Liver (tissue), 3 donors: ENCODE measurements around the gene ERBB4.

ENCODE experiments used
- EGR1 ChIP-seq, 2 donors: IDR thresholded peaks; 2 replicates each; pipeline ENCODE4 v1.6.1; 2016 to 2018; ENCODE audit warnings: antibody characterized with exemption in 2 of 2, low read depth in 2 of 2
- GABPA ChIP-seq, 2 donors: IDR thresholded peaks in 1 of 2; conservative IDR thresholded peaks in 1 of 2; 2 replicates each; pipeline ENCODE4 v1.6.1; 2016; ENCODE audit warnings: antibody characterized with exemption in 2 of 2, mild to moderate bottlenecking in 1 of 2, moderate library complexity in 1 of 2
- JUND ChIP-seq, 2 donors: IDR thresholded peaks; 2 replicates each; pipeline ENCODE4 v1.6.1; 2016; ENCODE audit warnings: antibody characterized with exemption in 2 of 2
- MAX ChIP-seq: IDR thresholded peaks from 2 replicates; pipeline ENCODE4 v1.6.1; 2016; ENCODE audit warnings: antibody characterized with exemption
- RAD21 ChIP-seq, 2 donors: IDR thresholded peaks; 2 replicates each; pipeline ENCODE4 v1.6.1; 2016; ENCODE audit warnings: antibody characterized with exemption in 2 of 2, mild to moderate bottlenecking in 2 of 2
- SP1 ChIP-seq: IDR thresholded peaks from 2 replicates; pipeline ENCODE4 v1.6.1; 2018; ENCODE audit warnings: antibody characterized with exemption, mild to moderate bottlenecking
- TAF1 ChIP-seq: conservative IDR thresholded peaks from 2 replicates; pipeline ENCODE4 v1.6.1; 2016; ENCODE audit warnings: antibody characterized with exemption, mild to moderate bottlenecking
- YY1 ChIP-seq: IDR thresholded peaks from 2 replicates; pipeline ENCODE4 v1.6.1; 2016; ENCODE audit warnings: antibody characterized with exemption, mild to moderate bottlenecking
- TF ChIP-seq, protein P1 (sequence below): fragments of 150-350 bp; IDR thresholded peaks from 2 replicates; pipeline ENCODE4 v1.5.1; 2017; ENCODE audit warnings: improper control_type of control experiment, low read depth, low read length; ENCODE audit not compliant: missing input control
- TF ChIP-seq, protein P2 (sequence below): IDR thresholded peaks from 2 replicates; pipeline ENCODE4 v1.6.1; 2016; ENCODE audit warnings: antibody characterized with exemption, mild to moderate bottlenecking
- TF ChIP-seq, protein P3 (sequence below): IDR thresholded peaks from 2 replicates; pipeline ENCODE4 v1.6.1; 2016; ENCODE audit warnings: antibody characterized with exemption
- donor health status: healthy.
- donor health status: healthy.

DNA sequence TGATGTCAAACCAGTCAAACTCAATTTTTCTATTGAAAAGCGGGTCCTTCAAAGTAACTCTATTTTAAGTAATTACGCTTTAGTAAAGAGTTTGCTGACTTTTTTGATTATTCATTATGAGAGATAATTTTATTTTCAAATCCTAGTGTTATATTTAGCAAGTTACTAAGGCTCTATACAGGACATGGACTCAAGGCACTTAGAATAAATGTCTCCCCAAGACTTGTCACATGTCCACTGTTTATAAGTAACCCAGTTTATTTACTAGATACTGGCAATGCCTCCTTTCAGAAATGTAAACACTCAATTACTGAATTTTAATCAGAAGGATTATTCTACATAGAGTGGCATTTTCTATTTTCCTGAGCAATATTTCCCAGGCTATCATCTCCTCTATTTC is 638.1 kb downstream of the ERBB4 start:
- TF ChIP-seq, protein P1, sequence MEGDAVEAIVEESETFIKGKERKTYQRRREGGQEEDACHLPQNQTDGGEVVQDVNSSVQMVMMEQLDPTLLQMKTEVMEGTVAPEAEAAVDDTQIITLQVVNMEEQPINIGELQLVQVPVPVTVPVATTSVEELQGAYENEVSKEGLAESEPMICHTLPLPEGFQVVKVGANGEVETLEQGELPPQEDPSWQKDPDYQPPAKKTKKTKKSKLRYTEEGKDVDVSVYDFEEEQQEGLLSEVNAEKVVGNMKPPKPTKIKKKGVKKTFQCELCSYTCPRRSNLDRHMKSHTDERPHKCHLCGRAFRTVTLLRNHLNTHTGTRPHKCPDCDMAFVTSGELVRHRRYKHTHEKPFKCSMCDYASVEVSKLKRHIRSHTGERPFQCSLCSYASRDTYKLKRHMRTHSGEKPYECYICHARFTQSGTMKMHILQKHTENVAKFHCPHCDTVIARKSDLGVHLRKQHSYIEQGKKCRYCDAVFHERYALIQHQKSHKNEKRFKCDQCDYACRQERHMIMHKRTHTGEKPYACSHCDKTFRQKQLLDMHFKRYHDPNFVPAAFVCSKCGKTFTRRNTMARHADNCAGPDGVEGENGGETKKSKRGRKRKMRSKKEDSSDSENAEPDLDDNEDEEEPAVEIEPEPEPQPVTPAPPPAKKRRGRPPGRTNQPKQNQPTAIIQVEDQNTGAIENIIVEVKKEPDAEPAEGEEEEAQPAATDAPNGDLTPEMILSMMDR, result no peak
- TF ChIP-seq, protein P2, sequence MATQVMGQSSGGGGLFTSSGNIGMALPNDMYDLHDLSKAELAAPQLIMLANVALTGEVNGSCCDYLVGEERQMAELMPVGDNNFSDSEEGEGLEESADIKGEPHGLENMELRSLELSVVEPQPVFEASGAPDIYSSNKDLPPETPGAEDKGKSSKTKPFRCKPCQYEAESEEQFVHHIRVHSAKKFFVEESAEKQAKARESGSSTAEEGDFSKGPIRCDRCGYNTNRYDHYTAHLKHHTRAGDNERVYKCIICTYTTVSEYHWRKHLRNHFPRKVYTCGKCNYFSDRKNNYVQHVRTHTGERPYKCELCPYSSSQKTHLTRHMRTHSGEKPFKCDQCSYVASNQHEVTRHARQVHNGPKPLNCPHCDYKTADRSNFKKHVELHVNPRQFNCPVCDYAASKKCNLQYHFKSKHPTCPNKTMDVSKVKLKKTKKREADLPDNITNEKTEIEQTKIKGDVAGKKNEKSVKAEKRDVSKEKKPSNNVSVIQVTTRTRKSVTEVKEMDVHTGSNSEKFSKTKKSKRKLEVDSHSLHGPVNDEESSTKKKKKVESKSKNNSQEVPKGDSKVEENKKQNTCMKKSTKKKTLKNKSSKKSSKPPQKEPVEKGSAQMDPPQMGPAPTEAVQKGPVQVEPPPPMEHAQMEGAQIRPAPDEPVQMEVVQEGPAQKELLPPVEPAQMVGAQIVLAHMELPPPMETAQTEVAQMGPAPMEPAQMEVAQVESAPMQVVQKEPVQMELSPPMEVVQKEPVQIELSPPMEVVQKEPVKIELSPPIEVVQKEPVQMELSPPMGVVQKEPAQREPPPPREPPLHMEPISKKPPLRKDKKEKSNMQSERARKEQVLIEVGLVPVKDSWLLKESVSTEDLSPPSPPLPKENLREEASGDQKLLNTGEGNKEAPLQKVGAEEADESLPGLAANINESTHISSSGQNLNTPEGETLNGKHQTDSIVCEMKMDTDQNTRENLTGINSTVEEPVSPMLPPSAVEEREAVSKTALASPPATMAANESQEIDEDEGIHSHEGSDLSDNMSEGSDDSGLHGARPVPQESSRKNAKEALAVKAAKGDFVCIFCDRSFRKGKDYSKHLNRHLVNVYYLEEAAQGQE, result no peak
- no peak for TF ChIP-seq SP1
- TF ChIP-seq GABPA (IDR thresholded peaks at IDR 0.05 in 1 of 2, conservative IDR thresholded peaks at IDR 0.05 in 1 of 2), result no peak
- no peak for TF ChIP-seq EGR1 (IDR thresholded peaks at IDR 0.05; ENCODE audit: low read depth in 2 of 2)
- TF ChIP-seq TAF1, result no peak
- TF ChIP-seq RAD21 (IDR thresholded peaks at IDR 0.05), result no peak
- TF ChIP-seq JUND (IDR thresholded peaks at IDR 0.05), result no peak
- TF ChIP-seq, protein P3, sequence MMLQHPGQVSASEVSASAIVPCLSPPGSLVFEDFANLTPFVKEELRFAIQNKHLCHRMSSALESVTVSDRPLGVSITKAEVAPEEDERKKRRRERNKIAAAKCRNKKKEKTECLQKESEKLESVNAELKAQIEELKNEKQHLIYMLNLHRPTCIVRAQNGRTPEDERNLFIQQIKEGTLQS, result no peak
- no peak for TF ChIP-seq YY1
- no peak for TF ChIP-seq MAX
